Measurements from ENCODE around the gene LRRC4C. TPM values are rescaled to one million over a fixed set of nuclear protein-coding genes. Genes with fewer than 3 reads are reported as not detected.

Gene LRRC4C
- polyA plus RNA-seq, 1 experiment: 0.02 TPM

DNA sequence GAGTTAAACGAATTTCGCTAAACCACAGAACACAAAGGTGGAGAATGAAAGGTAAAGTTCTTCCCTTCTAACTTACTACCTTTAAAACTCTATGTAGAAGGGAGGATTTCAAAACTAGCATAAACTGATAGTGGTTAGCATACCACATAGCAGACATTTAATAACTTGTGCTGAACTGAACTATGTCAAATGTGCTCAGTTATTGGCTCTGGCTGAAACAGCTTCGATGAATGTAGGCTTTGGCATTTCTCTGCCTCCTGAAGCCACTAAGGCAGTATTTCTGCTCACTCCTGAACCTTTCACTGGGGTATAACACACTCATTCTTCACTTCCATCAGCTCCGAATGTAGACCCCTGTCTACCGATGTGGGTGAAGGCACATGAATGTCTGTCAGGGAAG, 1188.1 kb downstream of the LRRC4C start:
- POLR2A ChIA-PET: no interaction called here
- CTCF ChIA-PET: interaction anchor here (1.6 kb wide), 1 partner anchor 23 kb away, joined by 9 read pairs; no protein-coding TSS in a partner anchor

DNA sequence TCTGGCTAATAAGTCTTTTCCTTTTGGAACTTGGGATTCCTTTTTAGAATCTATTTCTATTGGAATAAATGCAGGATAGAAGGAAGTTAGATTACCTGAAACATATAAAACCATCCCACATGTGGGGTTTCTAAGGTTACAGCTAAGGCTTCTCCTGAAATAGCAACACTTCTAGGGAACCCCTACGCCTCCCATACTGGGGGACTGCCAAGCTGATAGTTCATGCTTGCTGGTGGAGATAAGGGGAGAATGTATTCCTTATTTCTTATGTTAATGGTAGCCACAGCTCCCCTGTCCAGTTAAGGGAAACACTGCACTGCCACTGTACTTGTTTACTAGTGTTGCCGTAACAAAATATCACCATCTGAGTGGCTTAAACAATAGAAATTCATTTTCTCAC, 1189.6 kb downstream of the LRRC4C start:
- POLR2A ChIA-PET: no interaction called here
- H3K4me3 ChIP-seq (ENCODE audit: low read depth, low read length): no peak overlapping the region
- CTCF ChIA-PET: no interaction called here

More for the DNA sequence above, 1188.1 kb downstream of the LRRC4C start:
- Histone ChIP-seq H3K4me3 (ENCODE audit: low read depth, low read length) (no peak overlapping the region), H3K27me3 (ENCODE audit: control insufficient read depth, insufficient read depth, low read length) (no peaks in the 10 kb centered on the region), H3K9me3 (ENCODE audit: control insufficient read depth, insufficient read depth, low read length) (no peaks in the 10 kb centered on the region), H3K27ac (ENCODE audit: low read depth, low read length) (no peak overlapping the region)
- no peak for DNase-seq (ENCODE audit: low read depth, low spot score)
- TF ChIP-seq, protein P1, sequence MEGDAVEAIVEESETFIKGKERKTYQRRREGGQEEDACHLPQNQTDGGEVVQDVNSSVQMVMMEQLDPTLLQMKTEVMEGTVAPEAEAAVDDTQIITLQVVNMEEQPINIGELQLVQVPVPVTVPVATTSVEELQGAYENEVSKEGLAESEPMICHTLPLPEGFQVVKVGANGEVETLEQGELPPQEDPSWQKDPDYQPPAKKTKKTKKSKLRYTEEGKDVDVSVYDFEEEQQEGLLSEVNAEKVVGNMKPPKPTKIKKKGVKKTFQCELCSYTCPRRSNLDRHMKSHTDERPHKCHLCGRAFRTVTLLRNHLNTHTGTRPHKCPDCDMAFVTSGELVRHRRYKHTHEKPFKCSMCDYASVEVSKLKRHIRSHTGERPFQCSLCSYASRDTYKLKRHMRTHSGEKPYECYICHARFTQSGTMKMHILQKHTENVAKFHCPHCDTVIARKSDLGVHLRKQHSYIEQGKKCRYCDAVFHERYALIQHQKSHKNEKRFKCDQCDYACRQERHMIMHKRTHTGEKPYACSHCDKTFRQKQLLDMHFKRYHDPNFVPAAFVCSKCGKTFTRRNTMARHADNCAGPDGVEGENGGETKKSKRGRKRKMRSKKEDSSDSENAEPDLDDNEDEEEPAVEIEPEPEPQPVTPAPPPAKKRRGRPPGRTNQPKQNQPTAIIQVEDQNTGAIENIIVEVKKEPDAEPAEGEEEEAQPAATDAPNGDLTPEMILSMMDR (IDR thresholded peaks at IDR 0.05; ENCODE audit: low read depth, low read length): no peak

DNA sequence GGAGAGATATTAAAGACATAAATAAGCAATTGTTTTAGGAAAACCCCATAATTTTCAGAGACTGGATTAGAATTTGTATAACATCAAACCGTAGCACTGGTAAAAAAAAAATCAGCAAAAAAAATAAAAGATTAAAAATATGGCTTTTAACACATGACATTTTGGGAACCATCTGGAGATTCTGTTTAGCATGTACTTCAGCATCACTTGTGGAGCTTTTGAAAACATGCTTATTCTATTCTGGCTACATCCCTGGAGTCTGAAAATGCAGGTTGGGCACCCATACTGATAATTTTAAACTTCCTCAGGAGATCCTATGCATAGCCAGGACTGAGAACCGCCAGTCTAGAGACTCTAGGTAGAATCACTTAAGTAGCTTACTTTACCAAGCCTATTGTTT, 1190.9 kb downstream of the LRRC4C start:
- Histone ChIP-seq H3K4me3 (ENCODE audit: low read depth, low read length) (no peak overlapping the region), H3K27me3 (ENCODE audit: control insufficient read depth, insufficient read depth, low read length) (no peaks in the 10 kb centered on the region), H3K27ac (ENCODE audit: low read depth, low read length) (no peak overlapping the region), H3K9me3 (ENCODE audit: control insufficient read depth, insufficient read depth, low read length) (no peaks in the 10 kb centered on the region)
- ChIA-PET POLR2A (no interaction called here), CTCF (interaction anchor here (0.7 kb wide), 1 partner anchor 25 kb away, joined by 3 read pairs; no protein-coding TSS in a partner anchor)
- TF ChIP-seq, protein P1 (IDR thresholded peaks at IDR 0.05; ENCODE audit: low read depth, low read length): no peak
- DNase-seq (ENCODE audit: low read depth, low spot score): no peak

More for the DNA sequence above, 1189.6 kb downstream of the LRRC4C start:
- H3K27me3 ChIP-seq (ENCODE audit: control insufficient read depth, insufficient read depth, low read length): no peaks in the 10 kb centered on the region
- DNase-seq (ENCODE audit: low read depth, low spot score): no peak
- no peak overlapping the region for H3K27ac ChIP-seq (ENCODE audit: low read depth, low read length)
- H3K9me3 ChIP-seq (ENCODE audit: control insufficient read depth, insufficient read depth, low read length): no peaks in the 10 kb centered on the region
- TF ChIP-seq, protein P1 (IDR thresholded peaks at IDR 0.05; ENCODE audit: low read depth, low read length): no peak

DNA sequence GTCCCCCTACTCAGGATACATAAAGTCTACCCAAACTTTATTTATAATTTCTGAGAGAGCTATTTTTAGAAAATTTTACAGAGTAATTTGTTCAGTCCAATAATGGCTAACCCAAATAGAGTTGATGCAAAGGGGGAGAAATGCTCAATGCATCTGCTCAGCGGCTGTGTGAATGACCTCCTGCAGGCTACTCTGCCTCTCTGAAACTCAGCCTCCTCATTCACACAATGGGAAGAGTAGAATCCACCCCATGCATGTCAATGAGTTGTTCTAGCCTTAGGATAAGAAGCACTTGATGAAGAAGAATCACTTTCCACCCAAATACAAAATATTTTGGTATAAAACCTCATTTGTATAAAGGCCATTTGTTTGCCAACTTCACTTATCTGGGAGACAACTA, 1204.0 kb downstream of the LRRC4C start:
- TF ChIP-seq, protein P1 (IDR thresholded peaks at IDR 0.05; ENCODE audit: low read depth, low read length): no peak
- Histone ChIP-seq H3K4me3 (ENCODE audit: low read depth, low read length) (no peak overlapping the region), H3K9me3 (ENCODE audit: control insufficient read depth, insufficient read depth, low read length) (no peaks in the 10 kb centered on the region), H3K27me3 (ENCODE audit: control insufficient read depth, insufficient read depth, low read length) (no peaks in the 10 kb centered on the region), H3K27ac (ENCODE audit: low read depth, low read length) (no peak overlapping the region)
- ChIA-PET POLR2A (no interaction called here), CTCF (no interaction called here)
- no peak for DNase-seq (ENCODE audit: low read depth, low spot score)

DNA sequence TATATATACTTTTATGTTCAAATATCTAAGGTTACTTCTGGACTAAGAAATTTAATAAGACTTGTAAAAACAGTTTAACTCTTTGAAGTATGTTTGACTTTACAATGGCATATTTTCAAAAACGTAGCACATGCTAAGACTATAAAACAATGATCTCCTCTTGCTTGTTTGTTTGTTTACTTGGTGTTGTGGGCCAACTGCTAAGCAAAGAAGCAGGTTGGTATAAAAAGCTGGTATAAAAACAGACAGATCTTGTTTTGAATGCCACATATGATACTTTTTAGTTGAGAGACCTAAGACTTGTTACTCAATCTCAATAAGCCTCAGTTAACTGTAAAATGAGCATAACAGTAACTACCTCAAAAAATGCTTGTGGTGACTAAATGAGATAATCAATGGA, 1206.3 kb downstream of the LRRC4C start:
- no peak overlapping the region for H3K27ac ChIP-seq (ENCODE audit: low read depth, low read length)
- no peak for DNase-seq (ENCODE audit: low read depth, low spot score)
- no peaks in the 10 kb centered on the region for H3K9me3 ChIP-seq (ENCODE audit: control insufficient read depth, insufficient read depth, low read length)
- H3K4me3 ChIP-seq (ENCODE audit: low read depth, low read length): no peak overlapping the region
- POLR2A ChIA-PET: no interaction called here
- CTCF ChIA-PET: no interaction called here
- TF ChIP-seq, protein P1 (IDR thresholded peaks at IDR 0.05; ENCODE audit: low read depth, low read length): no peak
- no peaks in the 10 kb centered on the region for H3K27me3 ChIP-seq (ENCODE audit: control insufficient read depth, insufficient read depth, low read length)

Measured in AG04450 (cell line).